Skin epidermis (tissue), 12 donors: Measurements from ENCODE around the gene IL31.

Source experiments
- H3K27ac ChIP-seq, 21 experiments: fragments of 200-600 bp; sonication (generic) in 11 of 21; one replicate each; pipeline ENCODE4 v1.5.0; 2020; ENCODE audit warnings: mild to moderate bottlenecking in 3 of 21, inconsistent platforms in 2 of 21, moderate library complexity in 2 of 21
- H3K4me3 ChIP-seq, 7 experiments: fragments of 200-600 bp; sonication (generic) in 2 of 7; one replicate each; pipeline ENCODE4 v1.5.0; 2020; ENCODE audit warnings: inconsistent platforms in 2 of 7, mild to moderate bottlenecking in 2 of 7, moderate library complexity in 1 of 7

IL31 gene

GRCh38 chr12:122137229-122137628 is 36.8 kb downstream of the IL31 start:
- no peak overlapping the region for H3K4me3 ChIP-seq

GRCh38 chr12:122135437-122136031 is 38.5 kb downstream of the IL31 start:
- Histone ChIP-seq H3K4me3 (no peak overlapping the region), H3K27ac (peak overlapping the region in 1 of 21 experiments; percentile 31)

More at GRCh38 chr12:122137229-122137628, 36.8 kb downstream of the IL31 start:
- no peak overlapping the region for H3K27ac ChIP-seq

GRCh38 chr12:122133192-122133950 is 40.6 kb downstream of the IL31 start:
- H3K4me3 ChIP-seq, result no peak overlapping the region
- no peak overlapping the region for H3K27ac ChIP-seq

- H3K27ac ChIP-seq, result no peak overlapping the region
These were observed 43.9 kb downstream of the IL31 start for GRCh38 chr12:122130150-122130549.

GRCh38 chr12:122129131-122129530 is 44.9 kb downstream of the IL31 start:
- Histone ChIP-seq H3K4me3 (no peak overlapping the region), H3K27ac (no peak overlapping the region)

More at GRCh38 chr12:122130150-122130549, 43.9 kb downstream of the IL31 start:
- no peak overlapping the region for H3K4me3 ChIP-seq

GRCh38 chr12:122128481-122128880 is 45.5 kb downstream of the IL31 start:
- H3K27ac ChIP-seq, result no peak overlapping the region
- no peak overlapping the region for H3K4me3 ChIP-seq

- Histone ChIP-seq H3K4me3 (no peak overlapping the region), H3K27ac (no peak overlapping the region)
These were observed 46.2 kb downstream of the IL31 start for GRCh38 chr12:122127839-122128238.

GRCh38 chr12:122126713-122127597 is 47.1 kb downstream of the IL31 start:
- no peak overlapping the region for H3K27ac ChIP-seq
- H3K4me3 ChIP-seq, result no peak overlapping the region

GRCh38 chr12:122126342-122126635 is 47.7 kb downstream of the IL31 start:
- no peak overlapping the region for H3K4me3 ChIP-seq

GRCh38 chr12:122125452-122126341 is 48.3 kb downstream of the IL31 start:
- H3K4me3 ChIP-seq, result no peak overlapping the region

More at GRCh38 chr12:122126342-122126635, 47.7 kb downstream of the IL31 start:
- no peak overlapping the region for H3K27ac ChIP-seq

GRCh38 chr12:122124370-122124769 is 49.7 kb downstream of the IL31 start:
- no peak overlapping the region for H3K4me3 ChIP-seq
- H3K27ac ChIP-seq, result no peak overlapping the region

More at GRCh38 chr12:122125452-122126341, 48.3 kb downstream of the IL31 start:
- no peak overlapping the region for H3K27ac ChIP-seq

GRCh38 chr12:122123761-122124145 is 50.3 kb downstream of the IL31 start:
- Histone ChIP-seq H3K4me3 (no peak overlapping the region), H3K27ac (peak overlapping the region in 1 of 21 experiments; percentile 17)

GRCh38 chr12:122123051-122123760 is 50.8 kb downstream of the IL31 start:
- Histone ChIP-seq H3K27ac (peak overlapping the region in 3 of 21 experiments; percentile 17 to 43 (median 33)), H3K4me3 (no peak overlapping the region)
